ENCODE results near the gene RFTN2.
"Not testable (repeated sequence)": the region's sequence is repeated elsewhere in the genome, so short reads cannot be mapped to it uniquely, and the experiment has no call there.

The RFTN2 gene, protein sequence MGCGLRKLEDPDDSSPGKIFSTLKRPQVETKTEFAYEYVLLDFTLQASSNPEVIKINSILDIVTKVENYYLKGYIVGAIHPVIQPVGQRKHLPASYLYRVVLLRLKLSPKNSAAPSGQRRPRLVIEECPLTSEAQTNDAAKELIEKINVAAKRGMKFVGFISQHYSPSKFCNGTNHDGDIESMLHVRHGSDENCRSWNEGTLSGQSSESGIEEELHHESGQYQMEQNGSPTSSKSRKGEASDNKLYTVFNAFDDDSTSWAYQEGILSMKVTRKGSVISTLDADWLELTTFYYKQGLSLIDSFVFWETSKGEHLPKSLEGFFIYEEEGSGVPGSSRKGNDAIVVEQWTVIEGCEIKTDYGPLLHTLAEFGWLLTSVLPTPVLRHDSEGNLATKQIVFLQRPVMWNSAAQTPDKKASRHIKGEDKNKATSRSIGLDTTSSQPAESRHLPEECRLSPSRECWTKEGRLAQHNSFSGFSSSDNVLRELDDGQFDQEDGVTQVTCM
- 0 reads per million in 2 donors for total RNA-seq

DNA sequence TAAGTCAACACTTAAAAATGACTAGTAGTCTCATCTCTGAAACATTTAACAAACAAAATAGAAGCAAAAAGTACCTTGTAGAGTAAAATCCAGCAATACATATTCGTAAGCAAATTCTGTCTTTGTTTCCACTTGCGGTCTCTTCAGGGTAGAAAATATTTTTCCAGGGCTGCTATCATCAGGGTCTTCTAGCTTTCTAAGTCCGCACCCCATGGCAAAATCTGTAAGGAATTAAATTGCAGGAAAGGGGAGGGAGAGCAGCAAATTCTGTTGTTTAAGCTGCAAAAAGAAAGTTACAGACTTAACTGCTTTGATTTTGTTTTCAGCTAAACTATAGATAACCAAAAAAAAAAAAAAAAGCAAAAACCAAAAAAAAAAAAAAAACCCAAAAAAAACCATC is at the start of gene RFTN2:
RFTN2 (minus strand) TSS at position 342 of the 400 bp plus-strand sequence; CDS start at position 213, 129 bp downstream.
- no peak for DNase-seq

DNA sequence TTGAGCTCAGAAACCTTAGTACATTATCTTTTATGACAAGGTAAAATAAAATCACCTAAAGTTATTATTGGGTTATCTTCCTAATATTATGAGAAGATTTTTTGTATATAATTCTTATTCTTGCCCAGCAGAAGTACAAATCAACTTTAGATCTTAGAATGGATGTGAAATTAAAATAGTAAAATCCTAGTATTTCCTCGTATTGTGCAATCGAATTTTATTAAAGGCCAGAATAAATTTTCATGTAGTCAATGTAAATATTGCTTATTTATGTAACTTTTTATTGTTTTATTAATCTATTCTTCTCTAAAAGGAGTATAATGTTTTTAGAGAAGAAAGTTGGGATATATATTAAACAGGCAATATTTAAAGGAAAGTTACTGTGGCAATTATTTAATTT is 42.5 kb upstream of the RFTN2 start:
- no peak for DNase-seq

DNA sequence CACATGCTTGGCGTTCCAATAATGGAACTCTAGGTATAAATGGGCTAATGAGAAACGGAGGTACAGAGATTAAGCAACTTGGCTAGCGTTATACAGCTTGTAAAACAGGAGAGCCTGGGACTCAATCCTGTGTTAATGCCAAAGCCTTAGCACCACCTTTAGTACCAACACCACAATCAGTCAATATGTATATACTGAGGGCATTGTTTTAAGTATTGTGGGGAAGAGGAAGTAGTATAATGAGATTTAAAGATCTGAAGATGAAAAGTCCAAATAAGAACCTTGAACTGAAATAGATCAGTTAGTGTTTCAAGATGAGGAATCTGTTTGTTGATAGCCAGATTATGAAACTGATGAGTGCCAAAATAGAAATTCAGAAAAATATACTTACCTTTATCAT is 37.9 kb upstream of the RFTN2 start:
- no peak for DNase-seq

DNA sequence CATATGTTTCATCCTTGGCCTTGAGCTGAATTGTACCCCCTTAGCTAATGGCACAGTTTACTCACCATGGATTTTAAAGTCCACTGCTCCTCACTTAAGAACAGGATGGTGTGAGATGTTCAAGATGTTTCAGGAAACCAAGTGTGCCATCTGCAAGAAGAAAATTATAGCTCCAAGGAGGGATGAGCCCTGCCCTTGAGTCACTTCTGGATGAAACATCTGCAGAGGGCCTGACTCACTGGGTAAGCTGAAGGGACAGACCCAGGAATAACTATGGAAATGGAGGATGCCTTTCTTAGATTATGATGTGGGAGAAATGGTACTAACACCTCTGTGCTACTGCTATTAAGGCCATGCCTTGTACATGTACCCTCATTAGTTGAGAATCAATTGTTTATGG is 36.2 kb upstream of the RFTN2 start:
- DNase-seq = no peak

DNA sequence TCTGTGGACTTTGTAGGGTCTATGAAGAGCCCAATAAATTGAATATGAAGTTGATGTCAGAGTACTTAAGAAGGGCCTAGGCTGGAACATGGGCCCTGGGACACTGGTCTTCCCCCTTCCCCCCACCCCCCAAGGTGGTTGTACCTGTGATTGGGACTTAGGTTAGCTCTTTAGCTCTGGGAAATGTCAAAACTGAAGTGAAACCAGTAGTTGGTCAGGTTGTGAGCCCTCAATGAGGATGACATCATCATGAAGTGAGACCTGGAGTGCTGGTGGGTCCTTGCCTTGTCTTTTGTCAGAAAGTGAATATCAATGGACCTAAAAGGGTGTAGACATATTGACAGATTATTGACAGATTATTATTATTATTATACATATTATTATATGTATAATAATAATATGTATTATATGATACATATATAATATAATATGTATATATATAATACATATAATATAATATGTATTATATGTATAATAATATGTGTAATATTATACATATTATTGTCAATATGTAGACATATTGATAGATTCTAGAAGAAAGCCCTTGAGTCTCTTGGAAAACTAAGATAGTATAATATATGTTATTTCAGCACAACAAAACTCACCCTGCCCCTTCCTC is 35.1 kb upstream of the RFTN2 start:
- DNase-seq = peak in 1 of 5 experiments; percentile 57

DNA sequence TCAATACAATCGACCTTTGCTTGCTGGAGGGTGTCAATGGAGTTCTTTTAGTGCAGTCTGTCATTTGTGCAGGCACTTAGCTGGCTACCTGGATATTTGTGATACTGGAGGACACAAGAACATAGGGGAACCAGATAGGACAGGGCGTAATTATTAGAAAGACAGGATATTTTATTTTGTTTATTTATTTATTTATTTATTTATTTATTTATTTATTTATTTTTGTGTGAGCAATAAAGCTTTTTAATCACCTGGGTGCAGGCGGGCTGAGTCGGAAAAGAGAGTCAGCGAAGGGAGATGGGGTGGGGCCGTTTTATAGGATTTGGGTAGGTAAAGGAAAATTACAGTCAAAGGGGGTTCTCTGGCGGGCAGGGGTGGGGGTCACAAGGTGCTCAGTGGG is 33.8 kb upstream of the RFTN2 start:
- DNase-seq = not testable (repeated sequence)

DNA sequence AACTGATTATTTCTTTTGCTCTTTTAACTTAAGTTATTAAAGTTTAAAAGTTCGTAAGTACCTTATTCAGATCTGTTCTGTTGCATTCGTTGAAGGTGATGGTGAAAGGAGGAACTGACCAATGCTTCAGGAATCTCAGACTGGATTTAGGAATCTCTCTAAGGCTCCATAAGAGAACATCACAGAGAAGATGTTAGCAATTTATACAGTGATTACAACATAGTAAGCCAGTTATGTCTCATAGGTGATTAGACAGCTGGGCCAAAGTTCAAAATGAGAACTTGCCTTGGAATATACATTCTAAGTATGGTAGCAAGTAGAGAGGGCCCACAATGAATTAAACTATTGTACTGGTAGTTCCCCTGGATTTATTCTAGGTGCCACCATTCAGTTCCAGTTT is 32.9 kb upstream of the RFTN2 start:
- DNase-seq = no peak

DNA sequence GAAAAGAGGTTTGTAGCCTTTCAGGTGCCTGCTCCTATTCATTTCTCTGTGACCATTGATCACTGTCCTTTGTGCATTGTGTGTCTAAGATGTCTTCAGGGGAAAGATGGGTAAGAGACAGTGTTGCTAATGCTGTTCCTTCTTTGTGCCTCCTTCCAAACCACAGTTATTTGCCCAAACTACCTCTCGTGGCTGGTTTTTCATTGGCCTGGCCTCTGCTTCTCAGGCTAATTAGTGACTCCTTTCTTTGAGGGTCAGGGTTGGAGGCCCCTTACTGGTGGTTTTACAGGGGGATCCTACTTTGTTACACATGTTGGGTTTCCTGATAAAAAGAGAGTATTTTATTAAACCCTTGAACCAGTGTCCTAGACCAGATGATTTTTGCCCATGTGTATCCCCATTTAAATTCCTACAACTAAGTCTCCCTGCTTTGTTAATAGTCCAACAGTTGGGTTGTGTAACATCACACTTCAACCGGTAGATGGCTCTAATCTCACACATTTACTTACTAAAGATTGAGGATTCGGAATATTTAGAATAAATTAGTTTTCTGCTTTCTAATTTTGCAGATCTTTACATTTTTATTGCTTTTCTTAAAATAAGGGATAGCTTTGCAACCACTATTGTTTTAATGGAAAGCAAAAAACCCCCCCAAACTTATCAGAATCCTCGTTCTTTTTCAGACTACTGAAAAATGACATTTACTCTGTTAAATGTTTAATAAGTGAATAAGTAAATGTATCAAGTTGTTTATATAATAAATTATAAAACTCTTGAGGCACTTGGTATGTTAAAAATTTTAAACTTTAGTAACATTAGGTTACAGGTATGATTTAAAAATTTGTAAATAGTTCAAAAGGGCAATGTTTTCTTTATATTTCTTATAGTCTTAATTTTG is 32.2 kb upstream of the RFTN2 start:
- peak in 1 of 5 experiments; percentile 45 for DNase-seq

DNA sequence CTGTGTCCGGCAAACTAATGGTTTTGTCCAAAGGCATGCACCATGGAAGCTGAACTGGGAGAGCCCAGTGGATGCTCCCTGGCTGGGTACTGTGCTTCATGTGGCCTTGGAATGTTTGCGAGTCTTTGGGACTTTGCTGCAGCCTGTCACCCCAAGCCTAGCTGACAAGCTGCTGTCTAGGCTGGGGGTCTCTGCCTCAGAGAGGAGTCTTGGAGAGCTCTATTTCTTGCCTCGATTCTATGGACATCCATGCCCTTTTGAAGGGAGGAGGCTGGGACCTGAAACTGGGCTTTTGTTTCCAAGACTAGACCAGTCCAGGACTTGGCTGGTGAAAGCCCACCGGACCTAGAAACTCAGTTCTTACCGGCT is 31.4 kb upstream of the RFTN2 start:
- no peak for DNase-seq

DNA sequence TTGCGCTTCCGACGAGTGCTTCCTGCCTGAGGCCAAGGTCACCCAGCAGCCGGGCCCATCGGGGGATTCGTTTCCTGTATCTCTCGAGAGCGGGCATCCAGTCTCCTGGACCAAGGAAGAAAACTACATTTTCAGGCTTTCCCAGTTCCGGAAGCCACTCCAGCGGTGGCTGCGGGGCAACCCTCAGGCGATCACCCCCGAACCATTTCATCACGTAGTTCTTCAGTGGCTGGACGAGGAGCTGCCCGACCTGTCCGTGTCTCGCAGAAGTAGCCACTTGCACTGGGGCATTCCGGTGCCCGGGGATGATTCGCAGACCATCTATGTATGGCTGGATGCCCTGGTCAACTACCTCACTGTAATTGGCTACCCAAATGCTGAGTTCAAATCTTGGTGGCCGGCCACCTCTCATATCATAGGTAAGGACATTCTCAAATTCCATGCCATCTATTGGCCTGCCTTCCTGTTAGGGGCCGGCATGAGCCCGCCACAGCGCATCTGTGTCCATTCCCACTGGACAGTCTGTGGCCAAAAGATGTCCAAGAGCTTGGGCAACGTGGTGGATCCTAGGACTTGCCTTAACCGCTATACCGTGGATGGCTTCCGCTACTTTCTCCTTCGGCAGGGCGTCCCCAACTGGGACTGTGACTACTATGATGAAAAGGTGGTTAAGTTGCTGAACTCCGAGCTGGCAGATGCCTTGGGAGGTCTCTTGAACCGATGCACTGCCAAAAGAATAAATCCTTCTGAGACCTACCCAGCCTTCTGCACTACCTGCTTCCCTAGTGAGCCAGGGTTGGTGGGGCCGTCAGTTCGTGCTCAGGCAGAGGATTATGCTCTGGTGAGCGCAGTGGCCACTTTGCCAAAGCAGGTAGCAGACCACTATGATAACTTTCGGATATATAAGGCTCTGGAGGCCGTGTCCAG is 30.8 kb upstream of the RFTN2 start:
- peak in 1 of 5 experiments; percentile 34 for DNase-seq

DNA sequence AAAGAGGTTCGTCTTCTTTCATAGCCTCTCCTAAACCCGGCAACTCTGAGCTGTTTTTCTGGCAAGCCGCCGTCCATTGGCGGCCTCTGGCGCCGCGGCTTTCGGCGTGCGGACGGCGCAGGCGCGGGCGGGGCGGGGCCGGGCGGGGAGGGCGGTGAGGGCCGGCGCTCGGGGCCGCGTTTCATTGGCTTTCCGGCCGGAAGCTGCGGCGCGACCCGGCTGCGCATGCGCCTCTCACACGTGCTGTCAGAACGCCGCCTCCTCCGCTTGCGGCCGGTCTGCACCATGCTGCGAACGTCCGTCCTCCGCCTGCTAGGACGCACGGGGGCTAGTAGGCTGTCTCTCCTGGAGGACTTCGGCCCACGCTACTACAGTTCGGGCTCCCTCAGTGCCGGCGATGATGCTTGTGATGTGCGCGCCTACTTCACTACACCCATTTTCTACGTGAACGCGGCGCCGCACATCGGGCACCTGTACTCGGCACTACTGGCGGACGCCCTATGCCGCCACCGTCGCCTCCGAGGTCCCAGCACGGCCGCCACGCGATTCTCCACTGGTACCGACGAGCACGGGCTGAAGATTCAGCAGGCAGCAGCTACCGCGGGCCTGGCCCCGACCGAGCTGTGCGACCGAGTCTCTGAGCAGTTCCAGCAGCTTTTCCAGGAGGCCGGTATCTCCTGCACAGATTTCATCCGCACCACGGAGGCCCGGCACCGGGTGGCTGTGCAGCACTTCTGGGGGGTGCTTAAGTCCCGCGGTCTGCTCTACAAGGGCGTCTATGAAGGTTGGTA is 29.9 kb upstream of the RFTN2 start, which contains the start of gene MARS2:
MARS2 (plus strand) TSS at position 249 of the 791 bp plus-strand sequence; CDS start at position 286, 37 bp downstream.
- DNase-seq = peak; percentile 87 to 95 (median 89)

DNA sequence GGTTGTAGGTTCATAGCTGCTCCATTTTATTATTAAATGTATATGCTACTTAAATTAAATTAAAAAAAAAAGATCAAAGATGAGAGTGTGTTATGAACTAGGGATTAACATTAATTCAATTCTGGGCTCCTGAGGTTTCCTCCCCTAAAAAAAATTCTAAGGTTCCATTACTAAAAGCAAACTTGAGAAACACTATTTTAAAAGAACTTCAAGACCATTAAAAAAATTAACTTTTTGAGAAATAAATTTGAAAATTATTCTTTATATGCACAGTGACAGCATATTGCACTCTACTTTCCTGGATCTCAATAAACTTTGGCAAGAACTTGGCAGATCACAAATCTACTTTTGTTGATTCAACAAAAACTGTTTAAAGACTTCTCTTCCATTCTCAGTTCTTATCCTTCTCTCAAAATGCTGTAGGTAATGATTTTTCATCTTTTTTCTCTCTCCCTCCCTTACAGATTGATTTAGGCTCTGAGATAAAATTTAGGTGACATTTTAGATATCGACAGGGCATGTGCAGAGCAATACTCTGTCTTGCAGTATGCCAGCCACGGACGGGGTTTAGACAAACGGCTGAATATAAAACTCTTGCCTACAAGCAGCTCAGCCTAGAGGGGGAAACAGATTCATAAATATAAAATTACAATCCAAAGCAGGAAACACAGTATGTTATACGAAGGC is 29.2 kb upstream of the RFTN2 start:
- DNase-seq = no peak

DNA sequence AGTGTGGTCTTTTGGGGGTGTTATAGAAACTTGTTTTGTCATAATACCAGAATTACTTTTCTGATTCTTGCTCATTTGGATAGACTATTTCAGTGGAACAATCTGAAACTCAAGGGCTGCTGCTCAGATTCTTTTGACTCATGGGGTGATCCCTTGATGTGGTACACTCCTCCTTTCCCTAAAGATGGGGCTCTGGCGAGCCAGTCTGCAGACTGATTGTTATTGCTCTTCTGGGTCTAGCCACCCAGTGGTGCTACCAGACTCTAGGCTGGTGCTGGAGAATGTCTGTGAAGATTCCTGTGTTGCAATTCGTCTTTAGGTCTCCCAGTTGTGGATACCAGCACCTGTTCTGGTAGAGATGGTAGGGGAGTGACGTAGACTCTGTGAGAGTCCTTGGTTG is 25.6 kb upstream of the RFTN2 start:
- no peak for DNase-seq

DNA sequence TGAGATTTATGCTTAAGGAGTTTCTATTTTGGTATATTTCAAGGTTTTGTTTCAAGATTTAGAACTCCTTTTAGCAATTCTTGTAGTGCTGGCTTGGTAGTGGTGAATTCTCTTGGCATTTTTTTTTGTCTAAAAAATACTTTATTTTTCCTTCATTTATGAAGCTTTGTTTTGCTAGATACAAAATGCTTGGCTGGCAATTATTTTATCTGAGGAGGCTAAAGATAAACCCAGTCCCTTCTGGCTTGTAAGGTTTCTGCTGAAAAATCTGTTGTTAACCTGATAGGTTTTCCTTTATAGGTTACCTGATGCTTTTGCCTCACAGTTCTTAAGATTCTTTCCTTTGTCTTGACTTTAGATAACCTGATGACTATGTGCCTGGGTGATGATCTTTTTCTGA is 24.3 kb upstream of the RFTN2 start:
- DNase-seq = not testable (repeated sequence)

DNA sequence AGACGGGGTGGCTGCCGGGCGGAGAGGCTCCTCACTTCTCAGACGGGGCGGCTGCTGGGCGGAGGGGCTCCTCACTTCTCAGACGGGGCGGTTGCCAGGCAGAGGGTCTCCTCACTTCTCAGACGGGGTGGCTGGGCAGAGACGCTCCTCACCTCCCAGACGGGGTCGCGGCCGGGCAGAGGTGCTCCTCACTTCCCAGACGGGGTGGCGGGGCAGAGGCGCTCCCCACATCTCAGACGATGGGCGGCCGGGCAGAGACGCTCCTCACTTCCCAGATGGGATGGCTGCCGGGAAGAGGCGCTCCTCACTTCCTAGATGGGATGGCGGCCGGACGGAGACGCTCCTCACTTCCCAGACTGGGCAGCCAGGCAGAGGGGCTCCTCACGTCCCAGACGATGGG is 21.2 kb upstream of the RFTN2 start:
- DNase-seq = not testable (repeated sequence)

DNA sequence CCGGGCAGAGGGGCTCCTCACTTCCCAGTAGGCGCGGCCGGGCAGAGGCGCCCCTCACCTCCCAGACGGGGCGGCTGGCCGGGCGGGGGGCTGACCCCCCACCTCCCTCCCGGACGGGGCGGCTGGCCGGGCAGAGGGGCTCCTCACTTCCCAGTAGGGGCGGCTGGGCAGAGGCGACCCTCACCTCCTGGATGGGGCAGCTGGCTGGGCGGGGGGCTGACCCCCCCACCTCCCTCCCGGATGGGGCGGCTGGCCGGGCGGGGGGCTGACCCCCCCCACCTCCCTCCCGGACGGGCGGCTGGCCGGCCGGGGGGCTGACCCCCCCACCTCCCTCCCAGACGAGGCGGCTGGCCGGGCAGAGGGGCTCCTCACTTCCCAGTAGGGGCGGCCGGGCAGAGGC is 20.6 kb upstream of the RFTN2 start:
- DNase-seq = not testable (repeated sequence)

DNA sequence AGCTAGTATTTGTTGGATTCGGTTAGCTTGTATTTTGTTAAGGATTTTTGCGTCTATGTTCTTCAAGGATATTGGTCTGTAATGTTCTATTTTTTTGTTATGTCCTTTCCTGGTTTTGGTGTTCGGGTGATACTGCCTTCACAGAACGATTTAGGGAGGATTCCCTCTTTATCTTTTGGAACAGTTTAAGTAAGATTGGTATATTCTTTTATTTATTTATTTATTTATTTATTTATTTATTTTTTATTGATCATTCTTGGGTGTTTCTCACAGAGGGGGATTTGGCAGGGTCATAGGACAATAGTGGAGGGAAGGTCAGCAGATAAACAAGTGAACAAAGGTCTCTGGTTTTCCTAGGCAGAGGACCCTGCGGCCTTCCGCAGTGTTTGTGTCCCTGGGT is 19.8 kb upstream of the RFTN2 start:
- DNase-seq = not testable (repeated sequence)

DNA sequence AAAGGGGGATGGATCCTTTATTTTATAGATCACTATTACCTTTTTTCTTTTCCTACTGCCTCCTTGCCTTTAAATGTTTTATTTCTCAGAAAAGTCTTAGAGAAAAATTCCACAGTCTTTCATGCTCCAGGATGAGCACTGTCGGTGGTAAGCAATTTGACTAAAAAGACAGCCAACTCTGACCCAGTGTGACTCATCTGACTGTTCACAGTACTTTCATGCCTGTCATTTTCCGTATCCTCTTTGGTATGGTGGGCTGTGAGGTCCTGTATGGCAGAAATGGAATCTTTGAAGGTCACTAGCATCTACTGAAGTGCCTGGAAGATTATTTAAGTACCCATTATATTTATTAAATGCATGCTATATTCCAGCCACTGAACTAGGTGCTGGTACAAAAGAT is 2.1 kb upstream of the RFTN2 start:
- no peak for DNase-seq

DNA sequence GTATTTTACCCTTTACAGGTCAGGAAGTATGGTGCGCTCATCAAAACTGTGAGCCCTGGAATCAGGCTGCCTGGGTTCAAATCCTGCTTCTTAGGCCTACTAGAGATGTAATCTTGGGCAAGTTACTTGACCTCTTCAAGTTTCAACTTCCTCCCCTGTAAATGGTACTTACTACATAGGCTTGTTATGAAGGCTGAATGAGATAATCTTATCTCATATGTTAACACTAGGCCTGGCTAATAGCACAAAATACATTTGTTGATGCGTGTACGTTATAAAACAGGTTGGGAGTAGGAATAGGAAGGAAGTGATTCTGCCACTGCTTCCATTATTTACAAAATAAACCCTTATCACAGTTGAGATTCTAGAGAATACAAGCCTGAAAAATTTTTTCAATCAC is 1.7 kb upstream of the RFTN2 start:
- no peak for DNase-seq

DNA sequence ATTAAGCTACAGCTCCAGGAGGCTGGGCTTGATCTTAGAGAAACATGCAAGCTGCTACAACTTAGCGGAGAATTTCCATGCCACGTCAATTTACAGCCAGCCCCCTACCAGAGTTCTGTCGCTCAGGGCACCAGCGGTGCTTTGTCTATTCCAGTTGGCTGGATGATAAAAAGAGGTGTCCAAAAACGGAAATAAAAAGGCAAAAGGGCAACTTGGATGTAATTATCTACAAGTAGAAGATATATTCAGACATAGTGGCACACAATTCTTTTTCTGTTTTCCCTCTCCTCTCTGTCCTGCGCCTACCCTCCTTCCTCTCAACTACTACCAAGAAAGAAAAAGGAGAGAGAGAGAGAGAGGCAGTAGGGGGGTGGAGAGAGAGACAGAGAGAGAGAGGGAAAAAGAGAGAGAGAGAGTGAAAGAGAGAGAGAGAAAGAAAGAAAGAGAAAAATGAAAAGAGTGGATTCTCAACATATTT is 363 bp upstream of the RFTN2 start:
- no peak for DNase-seq

Measured in T-helper 2 cell (primary cell).